Transverse colon (tissue), 4 donors: Measurements from ENCODE around the gene NADK2.

Source experiments
- CTCF ChIP-seq, 5 experiments: fragments of 200-600 bp in 3 of 5; fragments of 450-650 bp in 2 of 5; sonication (generic) in 3 of 5; IDR thresholded peaks; 1 replicate in 2 of 5; 2 replicates in 3 of 5; pipeline ENCODE4 v1.5.1; 2016 to 2017; ENCODE audit warnings: antibody characterized with exemption in 5 of 5, inconsistent platforms in 3 of 5, mild to moderate bottlenecking in 2 of 5, moderate library complexity in 1 of 5
- EP300 ChIP-seq: sonication (generic); formaldehyde crosslinking; IDR thresholded peaks from one replicate; pipeline ENCODE4 v1.6.1; 2017; ENCODE audit warnings: antibody characterized with exemption, low read depth
- POLR2A ChIP-seq: fragments of 450-650 bp; IDR thresholded peaks from one replicate; pipeline ENCODE4 v1.6.1; 2016; ENCODE audit warnings: antibody characterized with exemption, mild to moderate bottlenecking, moderate library complexity
- POLR2AphosphoS5 ChIP-seq, 3 donors: sonication (generic); formaldehyde crosslinking; IDR thresholded peaks; one replicate each; pipeline ENCODE4 v1.6.1; 2016; ENCODE audit warnings: antibody characterized with exemption in 3 of 3

GRCh38 chr5:36152324-36153297 is 89.1 kb downstream of the NADK2 start:
- TF ChIP-seq CTCF (IDR thresholded peaks at IDR 0.05) (no peak), POLR2A (no peak), EP300 (no peak), POLR2AphosphoS5 (IDR thresholded peaks at IDR 0.05) (no peak)
